CD8-positive, alpha-beta memory T cell (primary cell): ENCODE data around the gene BCL2L15. TPM values are rescaled to one million over a fixed set of nuclear protein-coding genes. Genes with fewer than 3 reads are reported as not detected.

Experiments
- CTCF ChIA-PET: fragments of 350-600 bp; sonication (Branson Sonifier 250); formaldehyde crosslinking; loops from one replicate; lab custom pipeline; 2021; ENCODE audit warnings: antibody characterized with exemption; lab: Charles Lee
- POLR2A ChIA-PET: fragments of 350-600 bp; sonication (Branson Sonifier 250); formaldehyde crosslinking; loops from one replicate; lab custom pipeline; 2021; ENCODE audit warnings: antibody characterized with exemption; lab: Charles Lee
- DNase-seq, 5 donors: peaks; one replicate each; pipeline versions ENCODE4 v3.0.0 to v3.0.0-alpha.2; 2020 to 2022; ENCODE audit warnings: mixed read lengths in 1 of 5
- H3K27ac ChIP-seq: one replicate; pipeline ENCODE4 v1.7.0; 2013; ENCODE audit warnings: low read depth, mild to moderate bottlenecking, low read length, moderate library complexity
- H3K27me3 ChIP-seq: 2 replicates; pipeline ENCODE4 v1.7.0; 2013; ENCODE audit warnings: low read length, mild to moderate bottlenecking; ENCODE audit not compliant: insufficient read depth, poor library complexity, severe bottlenecking
- H3K36me3 ChIP-seq: 2 replicates; pipeline ENCODE4 v1.7.0; 2013; ENCODE audit warnings: mild to moderate bottlenecking, low read length, moderate library complexity; ENCODE audit not compliant: insufficient read depth
- H3K4me1 ChIP-seq: 2 replicates; pipeline ENCODE4 v1.7.0; 2013; ENCODE audit warnings: mild to moderate bottlenecking, low read length, moderate library complexity; ENCODE audit not compliant: insufficient read depth
- H3K4me3 ChIP-seq: 2 replicates; pipeline ENCODE4 v1.7.0; 2013; ENCODE audit warnings: mild to moderate bottlenecking, low read length
- H3K9me3 ChIP-seq: 2 replicates; pipeline ENCODE4 v1.7.0; 2013; ENCODE audit warnings: mild to moderate bottlenecking, low read length
- H3K27ac Mint-ChIP-seq, 8 donors: one replicate each; pipeline ENCODE4 v1.8.0; 2020 to 2021; ENCODE audit warnings: mixed read lengths in 8 of 8, mild to moderate bottlenecking in 6 of 8, inconsistent platforms in 3 of 8, moderate library complexity in 3 of 8
- H3K27me3 Mint-ChIP-seq, 2 donors: one replicate each; pipeline ENCODE4 v1.8.0; 2020 to 2021; ENCODE audit warnings: mixed read lengths in 2 of 2, mild to moderate bottlenecking in 1 of 2, moderate library complexity in 1 of 2
- H3K36me3 Mint-ChIP-seq, 3 donors: one replicate each; pipeline ENCODE4 v1.8.0; 2020 to 2021; ENCODE audit warnings: mixed read lengths in 3 of 3, inconsistent platforms in 1 of 3, mild to moderate bottlenecking in 1 of 3
- H3K4me1 Mint-ChIP-seq, 3 donors: one replicate each; pipeline ENCODE4 v1.8.0; 2020 to 2021; ENCODE audit warnings: mixed read lengths in 3 of 3, inconsistent platforms in 1 of 3, mild to moderate bottlenecking in 1 of 3
- H3K4me3 Mint-ChIP-seq, 7 donors: one replicate each; pipeline ENCODE4 v1.8.0; 2020 to 2021; ENCODE audit warnings: mixed read lengths in 7 of 7, mild to moderate bottlenecking in 6 of 7, moderate library complexity in 4 of 7, inconsistent platforms in 2 of 7
- H3K9me3 Mint-ChIP-seq, 5 donors: one replicate each; pipeline ENCODE4 v1.8.0; 2020 to 2022; ENCODE audit warnings: mixed read lengths in 5 of 5, mild to moderate bottlenecking in 3 of 5, moderate library complexity in 2 of 5, inconsistent platforms in 1 of 5
- polyA plus RNA-seq: library from polyadenylated mRNA; unstranded; fragments of 300-500 nt; fragmentation: Illumina TruSeq; gene quantifications from one replicate; pipeline ENCODE4 v1.2.3, GENCODE V29; 2021
- total RNA-seq, 2 experiments: library from RNA; stranded (reverse); gene quantifications; one replicate each; pipeline ENCODE4 v1.2.3, GENCODE V29; 2021

The BCL2L15 gene
- 1 to 10 TPM; 1.2 to 1.9 TPM for total RNA-seq
- polyA plus RNA-seq: not detected

- no peak within 1 kb of the TSS for H3K4me3 ChIP-seq
- peak within 1 kb of the TSS in 3 of 8 donors; percentile 19 to 63 (median 38) for H3K27ac Mint-ChIP-seq
- H3K4me3 Mint-ChIP-seq: peak within 1 kb of the TSS in 1 of 7 donors; percentile 3
- no peaks in the 10 kb centered on the region for H3K27me3 Mint-ChIP-seq
- POLR2A ChIA-PET: no interaction called here
- H3K27ac ChIP-seq: no peak within 1 kb of the TSS
- peaks cover 18% of the 10 kb centered on the region for H3K4me1 ChIP-seq
- H3K9me3 ChIP-seq: no peaks in the 10 kb centered on the region
- CTCF ChIA-PET: interaction anchor here (2.4 kb wide), 1 partner anchor 12 kb away, joined by 6 read pairs; no protein-coding TSS in a partner anchor
- peaks cover 0 to 7% (median 1%) of the 10 kb centered on the region in 3 donors for H3K36me3 Mint-ChIP-seq
- no peaks in the 10 kb centered on the region for H3K27me3 ChIP-seq
- no peak for DNase-seq
- no peaks in the 10 kb centered on the region for H3K36me3 ChIP-seq
- H3K9me3 Mint-ChIP-seq: no peaks in the 10 kb centered on the region
- H3K4me1 Mint-ChIP-seq: peaks cover 5 to 27% (median 23%) of the 10 kb centered on the region in 3 donors
These were observed at the start of gene BCL2L15 for GRCh38 chr1:113887402-113888175. BCL2L15 (minus strand) TSS chr1:113887581; CDS start chr1:113887375, 206 bp downstream.

- peaks cover 79 to 95% (median 95%) of the 10 kb centered on the region in 3 donors for H3K4me1 Mint-ChIP-seq
- no peak for DNase-seq
- no peaks in the 10 kb centered on the region for H3K27me3 Mint-ChIP-seq
- peaks cover 10% of the 10 kb centered on the region for H3K36me3 ChIP-seq
- H3K4me1 ChIP-seq: peaks cover 94% of the 10 kb centered on the region
- no peaks in the 10 kb centered on the region for H3K9me3 Mint-ChIP-seq
- no peaks in the 10 kb centered on the region for H3K27me3 ChIP-seq
- ChIA-PET CTCF (interaction anchor here (9.7 kb wide), 1 partner anchor 11 kb away, joined by 74 read pairs; no protein-coding TSS in a partner anchor), POLR2A (no interaction called here)
- H3K4me3 ChIP-seq: no peak overlapping the region
- H3K9me3 ChIP-seq: no peaks in the 10 kb centered on the region
- H3K36me3 Mint-ChIP-seq: peaks cover 12 to 47% (median 13%) of the 10 kb centered on the region in 3 donors
- peak overlapping the region; percentile 14 to 86 (median 48) for H3K4me3 Mint-ChIP-seq
- no peak overlapping the region for H3K27ac ChIP-seq
- H3K27ac Mint-ChIP-seq: peak overlapping the region in 7 of 8 donors; percentile 80 to 97 (median 90)
These were observed 49.8 kb upstream of the BCL2L15 start for GRCh38 chr1:113937146-113937545.

DNA sequence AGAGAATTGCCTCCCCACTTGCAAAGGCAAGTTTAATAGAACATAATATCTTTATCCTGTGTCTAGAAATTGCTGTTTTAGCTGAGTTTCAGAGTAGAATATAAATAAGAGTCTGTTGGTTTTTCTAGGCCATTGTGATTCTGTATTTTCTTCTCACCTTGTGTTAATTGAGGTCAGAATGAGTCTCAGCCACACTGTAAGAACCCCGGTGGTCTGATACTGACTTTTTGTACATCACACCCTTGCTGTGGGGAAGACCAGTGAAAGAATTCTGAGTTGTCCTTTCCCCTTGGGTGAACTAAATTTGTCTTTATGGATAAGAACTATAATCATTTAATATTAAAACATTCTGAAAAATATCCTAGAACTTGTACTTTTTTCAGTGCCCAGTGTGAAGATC, 48.6 kb upstream of the BCL2L15 start:
- Mint-ChIP-seq H3K36me3 (peaks cover 7 to 39% (median 8%) of the 10 kb centered on the region in 3 donors), H3K27me3 (no peaks in the 10 kb centered on the region), H3K9me3 (no peaks in the 10 kb centered on the region), H3K27ac (peak overlapping the region; percentile 47 to 92 (median 82)), H3K4me1 (peaks cover 84 to 99% (median 99%) of the 10 kb centered on the region in 3 donors), H3K4me3 (peak overlapping the region; percentile 29 to 72 (median 44))
- CTCF ChIA-PET: interaction anchor here (1.5 to 9.7 kb wide), 2 partner anchors 12 to 32 kb away, joined by 4 to 74 read pairs; partner anchors contain the start of gene AP4B1
- Histone ChIP-seq H3K27me3 (no peaks in the 10 kb centered on the region), H3K36me3 (peaks cover 6% of the 10 kb centered on the region), H3K27ac (no peak overlapping the region), H3K4me3 (no peak overlapping the region), H3K9me3 (no peaks in the 10 kb centered on the region), H3K4me1 (peaks cover 93% of the 10 kb centered on the region)
- DNase-seq: peak in 1 of 5 donors; percentile 20
- POLR2A ChIA-PET: interaction anchor here (0.8 to 1.4 kb wide), 3 partner anchors 10 to 27 kb away, joined by 3 to 5 read pairs (median 3); no protein-coding TSS in a partner anchor

DNA sequence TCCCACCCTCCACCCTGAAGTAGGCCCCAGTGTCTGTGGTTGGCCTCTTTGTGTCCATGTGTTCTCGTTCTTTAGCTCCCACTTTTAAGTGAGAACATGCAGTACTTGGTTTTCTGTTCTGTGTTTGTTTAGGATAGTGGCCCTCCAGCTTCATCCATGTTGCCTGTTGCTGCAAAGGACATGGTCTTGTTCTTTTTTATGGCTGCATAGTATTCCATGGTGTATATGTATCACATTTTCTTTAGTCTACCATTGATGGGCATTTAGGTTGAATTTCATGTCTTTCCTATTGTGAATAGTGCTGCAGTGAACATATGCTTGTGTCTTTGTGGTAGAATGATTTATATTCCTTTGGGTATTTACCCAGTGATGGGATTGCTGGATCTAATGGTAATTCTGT, 47.8 kb upstream of the BCL2L15 start:
- POLR2A ChIA-PET: interaction anchor here (1.0 to 1.4 kb wide), 2 partner anchors 11 to 27 kb away, joined by 3 to 5 read pairs; no protein-coding TSS in a partner anchor
- Histone ChIP-seq H3K36me3 (no peaks in the 10 kb centered on the region), H3K4me3 (no peak overlapping the region), H3K27ac (no peak overlapping the region), H3K9me3 (no peaks in the 10 kb centered on the region), H3K4me1 (peaks cover 91% of the 10 kb centered on the region), H3K27me3 (no peaks in the 10 kb centered on the region)
- Mint-ChIP-seq H3K4me3 (peak overlapping the region in 5 of 7 donors; percentile 25 to 72 (median 39)), H3K36me3 (peaks cover 2 to 36% (median 3%) of the 10 kb centered on the region in 3 donors), H3K27me3 (peaks cover 0 to 5% of the 10 kb centered on the region in 2 donors), H3K27ac (peak overlapping the region in 7 of 8 donors; percentile 60 to 92 (median 83)), H3K4me1 (peaks cover 84 to 99% (median 99%) of the 10 kb centered on the region in 3 donors), H3K9me3 (no peaks in the 10 kb centered on the region)
- CTCF ChIA-PET: interaction anchor here (1.5 to 9.7 kb wide), 2 partner anchors 13 to 31 kb away, joined by 4 to 74 read pairs; partner anchors contain the start of gene AP4B1
- no peak for DNase-seq

DNA sequence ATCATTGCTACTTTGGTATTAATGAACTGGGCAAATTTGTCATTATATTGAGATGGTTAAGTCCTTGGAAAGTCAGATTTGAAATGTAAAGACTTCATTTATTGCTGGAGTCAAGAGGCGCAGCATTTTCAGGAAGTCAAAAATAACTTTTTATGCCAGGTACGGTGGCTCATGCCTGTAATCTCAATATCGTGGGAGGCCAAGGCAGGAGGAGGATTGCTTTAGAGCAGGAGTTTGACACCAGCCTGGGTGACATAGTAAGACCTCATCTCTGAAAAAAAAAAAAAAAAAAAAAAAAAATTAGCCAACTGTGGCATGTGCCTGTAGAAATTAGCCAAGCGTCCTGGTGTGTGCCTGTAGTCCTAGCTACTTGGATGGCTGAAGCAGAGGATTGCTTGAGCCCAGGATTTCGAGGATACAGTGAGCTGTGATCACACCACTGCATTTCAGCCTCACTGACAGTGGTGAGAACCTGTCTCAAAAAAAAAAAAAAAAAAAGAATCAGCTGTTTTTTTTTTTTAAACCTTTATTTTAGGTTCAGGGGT, 47.2 kb upstream of the BCL2L15 start:
- H3K27me3 Mint-ChIP-seq: peaks cover 0 to 8% of the 10 kb centered on the region in 2 donors
- H3K4me1 ChIP-seq: peaks cover 85% of the 10 kb centered on the region
- peak overlapping the region; percentile 25 to 100 (median 91) for H3K4me3 Mint-ChIP-seq
- H3K27ac Mint-ChIP-seq: peak overlapping the region in 7 of 8 donors; percentile 63 to 99 (median 99)
- no peak overlapping the region for H3K27ac ChIP-seq
- H3K9me3 Mint-ChIP-seq: no peaks in the 10 kb centered on the region
- peaks cover 81 to 95% (median 94%) of the 10 kb centered on the region in 3 donors for H3K4me1 Mint-ChIP-seq
- H3K9me3 ChIP-seq: no peaks in the 10 kb centered on the region
- H3K36me3 ChIP-seq: no peaks in the 10 kb centered on the region
- H3K27me3 ChIP-seq: no peaks in the 10 kb centered on the region
- H3K4me3 ChIP-seq: no peak overlapping the region
- ChIA-PET POLR2A (no interaction called here), CTCF (interaction anchor here (1.5 to 9.7 kb wide), 2 partner anchors 13 to 31 kb away, joined by 4 to 74 read pairs; partner anchors contain the start of gene AP4B1)
- H3K36me3 Mint-ChIP-seq: peaks cover 2 to 36% (median 3%) of the 10 kb centered on the region in 3 donors
- no peak for DNase-seq

DNA sequence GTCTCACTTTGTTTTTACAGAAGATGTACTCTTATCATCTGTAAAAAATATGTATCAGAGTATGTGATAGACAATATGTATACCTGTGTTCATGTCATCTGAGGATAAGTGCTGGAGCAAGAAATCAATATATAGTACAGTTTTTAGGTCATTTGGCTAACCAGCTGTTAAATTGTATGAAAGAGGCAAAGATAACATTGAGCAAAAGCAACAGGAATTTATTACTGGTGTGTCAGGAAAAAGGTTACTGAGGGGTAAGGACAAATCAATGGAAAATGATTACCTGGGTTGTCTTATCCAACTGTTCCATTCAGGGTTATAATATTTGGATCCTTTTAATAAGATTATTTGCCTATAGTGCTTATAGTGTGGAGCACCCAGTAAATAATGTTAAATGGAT, 46.6 kb upstream of the BCL2L15 start:
- DNase-seq: no peak
- ChIA-PET POLR2A (no interaction called here), CTCF (interaction anchor here (1.2 to 9.7 kb wide), 3 partner anchors 14 to 28 kb away, joined by 3 to 95 read pairs (median 74); partner anchors contain the start of genes AP4B1 and DCLRE1B)
- H3K27me3 ChIP-seq: no peaks in the 10 kb centered on the region
- H3K4me1 Mint-ChIP-seq: peaks cover 76 to 93% (median 89%) of the 10 kb centered on the region in 3 donors
- no peaks in the 10 kb centered on the region for H3K36me3 ChIP-seq
- no peaks in the 10 kb centered on the region for H3K9me3 Mint-ChIP-seq
- H3K27me3 Mint-ChIP-seq: peaks cover 0 to 12% of the 10 kb centered on the region in 2 donors
- H3K4me1 ChIP-seq: peaks cover 79% of the 10 kb centered on the region
- peak overlapping the region; percentile 19 to 100 (median 91) for H3K4me3 Mint-ChIP-seq
- peak overlapping the region; percentile 63 to 99 (median 98) for H3K27ac Mint-ChIP-seq
- H3K9me3 ChIP-seq: no peaks in the 10 kb centered on the region
- H3K36me3 Mint-ChIP-seq: peaks cover 2 to 39% (median 3%) of the 10 kb centered on the region in 3 donors
- peak overlapping the region; percentile 18 for H3K4me3 ChIP-seq
- no peak overlapping the region for H3K27ac ChIP-seq

DNA sequence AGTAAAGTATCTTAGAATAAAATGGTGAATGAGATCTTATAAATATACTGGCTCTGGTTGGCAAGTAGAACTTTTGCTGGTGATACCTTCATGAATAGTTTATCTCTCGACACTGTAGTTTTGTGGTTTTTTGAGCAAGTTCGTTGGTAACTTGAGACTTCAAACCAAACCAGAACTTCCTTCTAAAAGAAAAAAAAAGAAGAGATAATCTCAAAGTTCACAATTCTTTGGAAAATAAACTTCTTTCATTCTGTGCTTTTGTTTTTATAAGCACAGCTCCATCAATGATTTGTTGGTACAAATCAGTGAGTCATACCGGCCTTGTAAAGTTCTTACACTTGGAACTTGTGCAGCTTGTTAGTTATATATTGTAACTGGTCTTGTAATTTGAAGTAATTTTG, 44.1 kb upstream of the BCL2L15 start:
- H3K4me1 ChIP-seq: peaks cover 62% of the 10 kb centered on the region
- H3K4me3 ChIP-seq: peak overlapping the region; percentile 89
- Mint-ChIP-seq H3K4me3 (peak overlapping the region; percentile 90 to 100 (median 95)), H3K27ac (peak overlapping the region; percentile 97 to 99 (median 99)), H3K27me3 (peaks cover 0 to 12% of the 10 kb centered on the region in 2 donors), H3K9me3 (no peaks in the 10 kb centered on the region), H3K4me1 (peaks cover 66 to 82% (median 77%) of the 10 kb centered on the region in 3 donors), H3K36me3 (peaks cover 2 to 40% (median 3%) of the 10 kb centered on the region in 3 donors)
- no peaks in the 10 kb centered on the region for H3K36me3 ChIP-seq
- ChIA-PET POLR2A (interaction anchor here (0.7 to 4.3 kb wide), 7 partner anchors 9 to 120 kb away, joined by 3 to 95 read pairs (median 27); partner anchors contain the start of genes AP4B1, DCLRE1B and RSBN1), CTCF (interaction anchor here (1.4 to 9.7 kb wide), 9 partner anchors 8 to 96 kb away, joined by 3 to 95 read pairs (median 18); partner anchors contain the start of genes AP4B1 and DCLRE1B)
- H3K27me3 ChIP-seq: no peaks in the 10 kb centered on the region
- peak overlapping the region; percentile 99 for H3K27ac ChIP-seq
- H3K9me3 ChIP-seq: no peaks in the 10 kb centered on the region
- DNase-seq: peak in 2 of 5 donors; percentile 58 to 78
